GM23338 (cell line): ENCODE measurements around the gene CRNKL1.

Source experiments
- CREB1 ChIP-seq: fragments of 250-450 bp; sonication (Bioruptor Pico); IDR thresholded peaks from 2 replicates; pipeline ENCODE4 v1.5.0; 2020; ENCODE audit warnings: low read depth, mild to moderate bottlenecking, moderate library complexity
- CTCF ChIP-seq, 2 experiments: fragments of 200-600 bp in 1 of 2; sonication (generic) in 1 of 2; conservative IDR thresholded peaks; 2 replicates each; pipeline versions ENCODE4 v1.5.1 to v1.6.1; 2016 to 2017; ENCODE audit warnings: antibody characterized with exemption in 2 of 2, low read depth in 2 of 2, mild to moderate bottlenecking in 2 of 2, moderate library complexity in 1 of 2
- EZH2 ChIP-seq: fragments of 200-600 bp; sonication (generic); IDR thresholded peaks from one replicate; pipeline ENCODE4 v1.8.0; 2017; ENCODE audit warnings: antibody characterized with exemption, mild to moderate bottlenecking, low read depth; ENCODE audit not compliant: unreplicated experiment
- JUNB ChIP-seq: IDR thresholded peaks from one replicate; pipeline ENCODE4 v1.6.1; 2016; ENCODE audit warnings: antibody characterized with exemption; ENCODE audit not compliant: unreplicated experiment
- POLR2AphosphoS5 ChIP-seq: IDR thresholded peaks from 2 replicates; pipeline ENCODE4 v1.6.1; 2016; ENCODE audit warnings: antibody characterized with exemption, low read depth
- REST ChIP-seq: IDR thresholded peaks from one replicate; pipeline ENCODE4 v1.6.1; 2018; ENCODE audit warnings: antibody characterized with exemption; ENCODE audit not compliant: unreplicated experiment
- ZNF114 ChIP-seq: fragments of 250-450 bp; sonication (Bioruptor Pico); IDR thresholded peaks from 2 replicates; pipeline ENCODE4 v1.5.0; 2020; ENCODE audit warnings: mild to moderate bottlenecking, moderate library complexity
- ZNF331 ChIP-seq: fragments of 250-450 bp; sonication (Bioruptor Pico); IDR thresholded peaks from 2 replicates; pipeline ENCODE4 v1.5.0; 2020; ENCODE audit warnings: low read depth, mild to moderate bottlenecking, moderate library complexity

GRCh38 chr20:20017844-20018185 lies 34.5 kb downstream of the CRNKL1 start:
- TF ChIP-seq EZH2 (no peak), CTCF (conservative IDR thresholded peaks at IDR 0.05; ENCODE audit: low read depth in 2 of 2) (no peak), POLR2AphosphoS5 (no peak), CREB1 (CRISPR knock-in tag) (no peak), ZNF331 (CRISPR knock-in tag) (no peak), ZNF114 (CRISPR knock-in tag) (no peak), REST (no peak), JUNB (no peak)
